ENCODE measurements around the gene ETV6. TPM values are rescaled to one million over a fixed set of nuclear protein-coding genes. Genes with fewer than 3 reads are reported as not detected.

The ETV6 gene
- total RNA-seq, 1 experiment from 2014 or later = 14.1 TPM

DNA sequence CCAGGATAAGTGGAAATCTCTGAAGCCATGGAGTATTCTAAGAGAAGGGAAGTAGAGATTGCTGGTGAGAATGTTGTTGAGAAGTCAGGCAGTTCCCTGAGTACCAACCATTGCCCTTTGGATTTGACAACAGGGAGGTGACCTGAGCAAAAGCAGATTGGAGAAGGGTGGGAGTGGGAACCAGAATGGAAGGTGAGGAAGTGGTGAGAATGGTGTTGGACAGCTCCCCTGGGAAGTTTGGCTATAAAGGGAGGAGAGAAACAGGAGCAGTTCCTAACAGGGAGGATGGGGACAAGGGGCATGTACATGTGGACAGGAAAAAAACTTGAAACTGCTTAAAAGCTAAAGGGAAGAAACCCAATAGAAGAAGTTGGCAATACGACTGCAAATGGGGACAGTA is 198.1 kb downstream of the ETV6 start:
- ChIA-PET CTCF (no interaction called here), POLR2A (no interaction called here), RAD21 (ENCODE audit: low non-redundant PET in 1 of 2, low total read pairs in 2 of 2, uncharacterized antibody in 2 of 2, unreplicated experiment in 2 of 2) (no interaction called here)
- no peak overlapping the region for H3K27ac ChIP-seq (ENCODE audit: low read depth, low read length)
- no peak overlapping the region for H3K4me2 ChIP-seq (ENCODE audit: low read length)
- DNase-seq (ENCODE audit: low read depth, low spot score) = no peak
- TF ChIP-seq, protein P1, sequence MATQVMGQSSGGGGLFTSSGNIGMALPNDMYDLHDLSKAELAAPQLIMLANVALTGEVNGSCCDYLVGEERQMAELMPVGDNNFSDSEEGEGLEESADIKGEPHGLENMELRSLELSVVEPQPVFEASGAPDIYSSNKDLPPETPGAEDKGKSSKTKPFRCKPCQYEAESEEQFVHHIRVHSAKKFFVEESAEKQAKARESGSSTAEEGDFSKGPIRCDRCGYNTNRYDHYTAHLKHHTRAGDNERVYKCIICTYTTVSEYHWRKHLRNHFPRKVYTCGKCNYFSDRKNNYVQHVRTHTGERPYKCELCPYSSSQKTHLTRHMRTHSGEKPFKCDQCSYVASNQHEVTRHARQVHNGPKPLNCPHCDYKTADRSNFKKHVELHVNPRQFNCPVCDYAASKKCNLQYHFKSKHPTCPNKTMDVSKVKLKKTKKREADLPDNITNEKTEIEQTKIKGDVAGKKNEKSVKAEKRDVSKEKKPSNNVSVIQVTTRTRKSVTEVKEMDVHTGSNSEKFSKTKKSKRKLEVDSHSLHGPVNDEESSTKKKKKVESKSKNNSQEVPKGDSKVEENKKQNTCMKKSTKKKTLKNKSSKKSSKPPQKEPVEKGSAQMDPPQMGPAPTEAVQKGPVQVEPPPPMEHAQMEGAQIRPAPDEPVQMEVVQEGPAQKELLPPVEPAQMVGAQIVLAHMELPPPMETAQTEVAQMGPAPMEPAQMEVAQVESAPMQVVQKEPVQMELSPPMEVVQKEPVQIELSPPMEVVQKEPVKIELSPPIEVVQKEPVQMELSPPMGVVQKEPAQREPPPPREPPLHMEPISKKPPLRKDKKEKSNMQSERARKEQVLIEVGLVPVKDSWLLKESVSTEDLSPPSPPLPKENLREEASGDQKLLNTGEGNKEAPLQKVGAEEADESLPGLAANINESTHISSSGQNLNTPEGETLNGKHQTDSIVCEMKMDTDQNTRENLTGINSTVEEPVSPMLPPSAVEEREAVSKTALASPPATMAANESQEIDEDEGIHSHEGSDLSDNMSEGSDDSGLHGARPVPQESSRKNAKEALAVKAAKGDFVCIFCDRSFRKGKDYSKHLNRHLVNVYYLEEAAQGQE (IDR thresholded peaks at IDR 0.05; ENCODE audit: low read depth) = peak; percentile 36
- TF ChIP-seq, protein P2, sequence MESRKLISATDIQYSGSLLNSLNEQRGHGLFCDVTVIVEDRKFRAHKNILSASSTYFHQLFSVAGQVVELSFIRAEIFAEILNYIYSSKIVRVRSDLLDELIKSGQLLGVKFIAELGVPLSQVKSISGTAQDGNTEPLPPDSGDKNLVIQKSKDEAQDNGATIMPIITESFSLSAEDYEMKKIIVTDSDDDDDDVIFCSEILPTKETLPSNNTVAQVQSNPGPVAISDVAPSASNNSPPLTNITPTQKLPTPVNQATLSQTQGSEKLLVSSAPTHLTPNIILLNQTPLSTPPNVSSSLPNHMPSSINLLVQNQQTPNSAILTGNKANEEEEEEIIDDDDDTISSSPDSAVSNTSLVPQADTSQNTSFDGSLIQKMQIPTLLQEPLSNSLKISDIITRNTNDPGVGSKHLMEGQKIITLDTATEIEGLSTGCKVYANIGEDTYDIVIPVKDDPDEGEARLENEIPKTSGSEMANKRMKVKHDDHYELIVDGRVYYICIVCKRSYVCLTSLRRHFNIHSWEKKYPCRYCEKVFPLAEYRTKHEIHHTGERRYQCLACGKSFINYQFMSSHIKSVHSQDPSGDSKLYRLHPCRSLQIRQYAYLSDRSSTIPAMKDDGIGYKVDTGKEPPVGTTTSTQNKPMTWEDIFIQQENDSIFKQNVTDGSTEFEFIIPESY (IDR thresholded peaks at IDR 0.05; ENCODE audit: extremely low read depth, insufficient replicate concordance, low read length) = no peak
- TF ChIP-seq, protein P3, sequence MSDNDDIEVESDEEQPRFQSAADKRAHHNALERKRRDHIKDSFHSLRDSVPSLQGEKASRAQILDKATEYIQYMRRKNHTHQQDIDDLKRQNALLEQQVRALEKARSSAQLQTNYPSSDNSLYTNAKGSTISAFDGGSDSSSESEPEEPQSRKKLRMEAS (IDR thresholded peaks at IDR 0.05) = no peak
- no peaks in the 10 kb centered on the region for H3K4me1 ChIP-seq (ENCODE audit: control insufficient read depth in 1 of 2, insufficient read depth in 2 of 2, low read length in 2 of 2)
- no peaks in the 10 kb centered on the region for H3K9me3 ChIP-seq (ENCODE audit: control insufficient read depth in 1 of 2, insufficient read depth in 1 of 2, low read depth in 1 of 2, low read length in 2 of 2)
- intact Hi-C loops (cut with micrococcal nuclease) = no loop called here
- no TSS peak for BruUV-seq (replicated peaks)
- no peaks in the 10 kb centered on the region for H3K27me3 ChIP-seq (ENCODE audit: insufficient read depth, low read length)
- no peaks in the 10 kb centered on the region for H3K79me2 ChIP-seq (ENCODE audit: insufficient read depth, low read length)
- no peak overlapping the region for H3K9ac ChIP-seq (ENCODE audit: low read length)
- no peaks in the 10 kb centered on the region for H4K20me1 ChIP-seq (ENCODE audit: insufficient read depth)
- H3K4me3 ChIP-seq (replicated peaks in 1 of 2; ENCODE audit: low read depth in 1 of 2, low read length in 2 of 2) = no peak overlapping the region
- no peak overlapping the region for H2AFZ ChIP-seq (ENCODE audit: low read depth, low read length, poor library complexity, severe bottlenecking)
- H3K36me3 ChIP-seq (ENCODE audit: control insufficient read depth in 1 of 2, insufficient read depth in 2 of 2, low read length in 2 of 2) = no peaks in the 10 kb centered on the region
- ATAC-seq = no peak
- H3K9me2 ChIP-seq (ENCODE audit: insufficient read depth) = no peaks in the 10 kb centered on the region
